ENCODE data around the gene EGFLAM. TPM values are rescaled to one million over a fixed set of nuclear protein-coding genes. Genes with fewer than 3 reads are reported as not detected.

The EGFLAM gene
- total and polyA plus RNA-seq, 10 of the 15 experiments (the other 5 are each of a cell fraction or from before 2014, with no cell fraction given) = 0.37 TPM; not detected in 9

GRCh38 chr5:38431242-38431853 is 173.0 kb downstream of the EGFLAM start (continued):
- TF ChIP-seq, protein P1, sequence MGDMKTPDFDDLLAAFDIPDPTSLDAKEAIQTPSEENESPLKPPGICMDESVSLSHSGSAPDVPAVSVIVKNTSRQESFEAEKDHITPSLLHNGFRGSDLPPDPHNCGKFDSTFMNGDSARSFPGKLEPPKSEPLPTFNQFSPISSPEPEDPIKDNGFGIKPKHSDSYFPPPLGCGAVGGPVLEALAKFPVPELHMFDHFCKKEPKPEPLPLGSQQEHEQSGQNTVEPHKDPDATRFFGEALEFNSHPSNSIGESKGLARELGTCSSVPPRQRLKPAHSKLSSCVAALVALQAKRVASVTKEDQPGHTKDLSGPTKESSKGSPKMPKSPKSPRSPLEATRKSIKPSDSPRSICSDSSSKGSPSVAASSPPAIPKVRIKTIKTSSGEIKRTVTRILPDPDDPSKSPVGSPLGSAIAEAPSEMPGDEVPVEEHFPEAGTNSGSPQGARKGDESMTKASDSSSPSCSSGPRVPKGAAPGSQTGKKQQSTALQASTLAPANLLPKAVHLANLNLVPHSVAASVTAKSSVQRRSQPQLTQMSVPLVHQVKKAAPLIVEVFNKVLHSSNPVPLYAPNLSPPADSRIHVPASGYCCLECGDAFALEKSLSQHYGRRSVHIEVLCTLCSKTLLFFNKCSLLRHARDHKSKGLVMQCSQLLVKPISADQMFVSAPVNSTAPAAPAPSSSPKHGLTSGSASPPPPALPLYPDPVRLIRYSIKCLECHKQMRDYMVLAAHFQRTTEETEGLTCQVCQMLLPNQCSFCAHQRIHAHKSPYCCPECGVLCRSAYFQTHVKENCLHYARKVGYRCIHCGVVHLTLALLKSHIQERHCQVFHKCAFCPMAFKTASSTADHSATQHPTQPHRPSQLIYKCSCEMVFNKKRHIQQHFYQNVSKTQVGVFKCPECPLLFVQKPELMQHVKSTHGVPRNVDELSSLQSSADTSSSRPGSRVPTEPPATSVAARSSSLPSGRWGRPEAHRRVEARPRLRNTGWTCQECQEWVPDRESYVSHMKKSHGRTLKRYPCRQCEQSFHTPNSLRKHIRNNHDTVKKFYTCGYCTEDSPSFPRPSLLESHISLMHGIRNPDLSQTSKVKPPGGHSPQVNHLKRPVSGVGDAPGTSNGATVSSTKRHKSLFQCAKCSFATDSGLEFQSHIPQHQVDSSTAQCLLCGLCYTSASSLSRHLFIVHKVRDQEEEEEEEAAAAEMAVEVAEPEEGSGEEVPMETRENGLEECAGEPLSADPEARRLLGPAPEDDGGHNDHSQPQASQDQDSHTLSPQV (IDR thresholded peaks at IDR 0.05) = no peak
- TF ChIP-seq, protein P2, sequence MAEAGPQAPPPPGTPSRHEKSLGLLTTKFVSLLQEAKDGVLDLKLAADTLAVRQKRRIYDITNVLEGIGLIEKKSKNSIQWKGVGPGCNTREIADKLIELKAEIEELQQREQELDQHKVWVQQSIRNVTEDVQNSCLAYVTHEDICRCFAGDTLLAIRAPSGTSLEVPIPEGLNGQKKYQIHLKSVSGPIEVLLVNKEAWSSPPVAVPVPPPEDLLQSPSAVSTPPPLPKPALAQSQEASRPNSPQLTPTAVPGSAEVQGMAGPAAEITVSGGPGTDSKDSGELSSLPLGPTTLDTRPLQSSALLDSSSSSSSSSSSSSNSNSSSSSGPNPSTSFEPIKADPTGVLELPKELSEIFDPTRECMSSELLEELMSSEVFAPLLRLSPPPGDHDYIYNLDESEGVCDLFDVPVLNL (IDR thresholded peaks at IDR 0.05; ENCODE audit: low read depth, low read length) = no peak
- TF ChIP-seq PBX3 (IDR thresholded peaks at IDR 0.05; ENCODE audit: insufficient replicate concordance, low read depth, low read length) (no peak), LARP7 (IDR thresholded peaks at IDR 0.05) (no peak)

Measured in GM12878 (cell line).